ENCODE data around the gene VCAN. TPM values are rescaled to one million over a fixed set of nuclear protein-coding genes. Genes with fewer than 3 reads are reported as not detected.

The VCAN gene
- total RNA-seq (under 1 TPM; 0.24 to 0.33 TPM), polyA plus RNA-seq (not detected)

DNA sequence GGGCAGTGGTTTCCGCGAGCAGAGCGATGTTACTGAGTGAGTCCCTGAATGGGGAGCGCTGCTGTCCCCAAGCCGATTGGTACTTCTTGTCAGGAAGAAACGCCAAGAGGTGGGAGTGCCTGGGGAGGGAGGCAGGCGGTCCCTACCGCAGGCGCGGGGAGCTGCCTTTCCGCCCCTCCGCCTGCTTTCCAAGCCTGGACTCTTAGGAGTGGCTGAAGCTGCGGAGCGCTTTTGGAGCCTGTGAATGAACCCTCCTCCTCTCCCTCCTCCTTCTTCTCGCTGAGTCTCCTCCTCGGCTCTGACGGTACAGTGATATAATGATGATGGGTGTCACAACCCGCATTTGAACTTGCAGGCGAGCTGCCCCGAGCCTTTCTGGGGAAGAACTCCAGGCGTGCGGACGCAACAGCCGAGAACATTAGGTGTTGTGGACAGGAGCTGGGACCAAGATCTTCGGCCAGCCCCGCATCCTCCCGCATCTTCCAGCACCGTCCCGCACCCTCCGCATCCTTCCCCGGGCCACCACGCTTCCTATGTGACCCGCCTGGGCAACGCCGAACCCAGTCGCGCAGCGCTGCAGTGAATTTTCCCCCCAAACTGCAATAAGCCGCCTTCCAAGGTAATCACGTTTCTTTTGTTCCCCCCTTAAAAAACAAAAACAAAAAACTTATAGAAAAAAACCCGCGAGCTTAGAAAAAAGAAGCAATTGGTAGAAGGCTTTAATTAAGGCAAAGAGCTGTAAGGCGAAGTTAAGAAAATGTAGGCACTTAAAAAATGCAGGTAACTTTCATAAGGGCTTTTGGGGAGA lies at the start of gene VCAN:
VCAN (plus strand) TSS at position 340 of the 808 bp plus-strand sequence. CDS start 11,775 bp downstream, outside the sequence.
- POLR2A ChIA-PET, result no interaction called here
- no peaks in the 10 kb centered on the region for H3K9me3 ChIP-seq (ENCODE audit: low read length)
- Mint-ChIP-seq H3K27ac (peak within 1 kb of the TSS in 1 of 8 donors; percentile 12), H3K27me3 (peaks cover 60 to 90% of the 10 kb centered on the region in 2 donors), H3K9me3 (peaks cover 0 to 5% (median 0%) of the 10 kb centered on the region in 5 donors), H3K4me3 (peak within 1 kb of the TSS in 6 of 7 donors; percentile 25 to 83 (median 64)), H3K36me3 (no peaks in the 10 kb centered on the region), H3K4me1 (peaks cover 25 to 41% (median 33%) of the 10 kb centered on the region in 3 donors)
- no peak within 1 kb of the TSS for H3K4me3 ChIP-seq (ENCODE audit: low read length)
- H3K27ac ChIP-seq (ENCODE audit: low read depth, low read length), result no peak within 1 kb of the TSS
- H3K36me3 ChIP-seq (ENCODE audit: insufficient read depth, low read length), result no peaks in the 10 kb centered on the region
- no peak for DNase-seq
- CTCF ChIA-PET, result no interaction called here
- H3K4me1 ChIP-seq (ENCODE audit: insufficient read depth, low read length), result peaks cover 11% of the 10 kb centered on the region
- H3K27me3 ChIP-seq (ENCODE audit: insufficient read depth, low read length, poor library complexity, severe bottlenecking), result peaks cover 47% of the 10 kb centered on the region

- no peaks in the 10 kb centered on the region for H3K4me1 ChIP-seq (ENCODE audit: insufficient read depth, low read length)
- H3K4me1 Mint-ChIP-seq, result no peaks in the 10 kb centered on the region
- no peak overlapping the region for H3K27ac ChIP-seq (ENCODE audit: low read depth, low read length)
- ChIA-PET POLR2A (no interaction called here), CTCF (no interaction called here)
- H3K4me3 Mint-ChIP-seq, result no peak overlapping the region
- no peak for DNase-seq
- H3K27me3 Mint-ChIP-seq, result peaks cover 0 to 5% of the 10 kb centered on the region in 2 donors
- no peaks in the 10 kb centered on the region for H3K36me3 Mint-ChIP-seq
- no peak overlapping the region for H3K4me3 ChIP-seq (ENCODE audit: low read length)
- H3K36me3 ChIP-seq (ENCODE audit: insufficient read depth, low read length), result no peaks in the 10 kb centered on the region
- no peaks in the 10 kb centered on the region for H3K9me3 ChIP-seq (ENCODE audit: low read length)
- H3K27ac Mint-ChIP-seq, result no peak overlapping the region
- peaks cover 0 to 4% (median 0%) of the 10 kb centered on the region in 5 donors for H3K9me3 Mint-ChIP-seq
- no peaks in the 10 kb centered on the region for H3K27me3 ChIP-seq (ENCODE audit: insufficient read depth, low read length, poor library complexity, severe bottlenecking)
Measured at GRCh38 chr5:83422284-83422683, 49.3 kb upstream of the VCAN start.

DNA sequence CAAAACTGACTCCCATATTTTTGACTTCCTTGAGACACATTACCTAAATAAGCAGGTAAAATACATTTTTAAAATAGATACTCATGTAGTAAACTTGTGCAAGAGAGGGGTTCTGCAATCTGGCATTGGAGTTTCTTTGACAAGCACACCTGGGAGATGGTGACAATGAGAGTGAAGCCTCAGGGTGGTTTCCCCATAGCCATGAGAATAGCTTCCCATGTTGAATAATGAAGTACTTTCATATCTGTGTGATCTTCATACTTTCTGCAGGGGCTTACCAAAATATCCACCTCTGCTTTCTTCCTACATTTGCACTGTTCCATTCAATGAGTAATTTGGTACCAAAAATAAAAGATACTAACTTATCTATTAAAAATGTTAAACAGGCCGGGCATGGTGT lies 44.7 kb upstream of the VCAN start:
- POLR2A ChIA-PET, result no interaction called here
- Mint-ChIP-seq H3K27ac (no peak overlapping the region), H3K4me1 (no peaks in the 10 kb centered on the region), H3K27me3 (peaks cover 0 to 6% of the 10 kb centered on the region in 2 donors), H3K4me3 (no peak overlapping the region), H3K36me3 (no peaks in the 10 kb centered on the region), H3K9me3 (no peaks in the 10 kb centered on the region)
- Histone ChIP-seq H3K27me3 (ENCODE audit: insufficient read depth, low read length, poor library complexity, severe bottlenecking) (no peaks in the 10 kb centered on the region), H3K36me3 (ENCODE audit: insufficient read depth, low read length) (no peaks in the 10 kb centered on the region), H3K27ac (ENCODE audit: low read depth, low read length) (no peak overlapping the region), H3K4me3 (ENCODE audit: low read length) (no peak overlapping the region), H3K4me1 (ENCODE audit: insufficient read depth, low read length) (no peaks in the 10 kb centered on the region), H3K9me3 (ENCODE audit: low read length) (no peaks in the 10 kb centered on the region)
- DNase-seq, result no peak
- CTCF ChIA-PET, result interaction anchor here (1.3 kb wide), 1 partner anchor 19 kb away, joined by 4 read pairs; no protein-coding TSS in a partner anchor

DNA sequence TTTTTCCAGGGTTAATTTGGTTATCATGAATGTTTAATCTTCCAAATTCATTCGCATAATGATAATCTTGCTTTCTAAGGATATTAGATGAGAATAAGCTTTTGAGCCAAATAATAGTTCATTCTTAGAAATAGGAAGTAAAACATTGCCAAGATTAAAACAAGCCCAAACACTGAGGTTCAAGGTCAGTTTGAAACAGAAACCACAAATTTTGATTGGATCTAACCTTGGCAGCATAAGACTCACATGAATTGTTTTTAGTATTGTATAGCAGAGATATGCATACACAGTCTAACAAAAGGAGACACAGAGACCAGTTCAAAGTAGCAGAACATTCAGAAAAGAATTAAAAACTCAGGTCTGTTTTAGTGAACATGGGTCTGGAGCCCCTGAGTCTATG lies 43.4 kb upstream of the VCAN start:
- no peak overlapping the region for H3K4me3 Mint-ChIP-seq
- no peak for DNase-seq
- H3K36me3 ChIP-seq (ENCODE audit: insufficient read depth, low read length), result no peaks in the 10 kb centered on the region
- H3K27ac ChIP-seq (ENCODE audit: low read depth, low read length), result no peak overlapping the region
- ChIA-PET CTCF (no interaction called here), POLR2A (no interaction called here)
- H3K9me3 Mint-ChIP-seq, result no peaks in the 10 kb centered on the region
- H3K4me1 ChIP-seq (ENCODE audit: insufficient read depth, low read length), result no peaks in the 10 kb centered on the region
- no peaks in the 10 kb centered on the region for H3K27me3 ChIP-seq (ENCODE audit: insufficient read depth, low read length, poor library complexity, severe bottlenecking)
- no peak overlapping the region for H3K27ac Mint-ChIP-seq
- peaks cover 0 to 9% of the 10 kb centered on the region in 2 donors for H3K27me3 Mint-ChIP-seq
- no peaks in the 10 kb centered on the region for H3K36me3 Mint-ChIP-seq
- no peaks in the 10 kb centered on the region for H3K9me3 ChIP-seq (ENCODE audit: low read length)
- no peak overlapping the region for H3K4me3 ChIP-seq (ENCODE audit: low read length)
- no peaks in the 10 kb centered on the region for H3K4me1 Mint-ChIP-seq

DNA sequence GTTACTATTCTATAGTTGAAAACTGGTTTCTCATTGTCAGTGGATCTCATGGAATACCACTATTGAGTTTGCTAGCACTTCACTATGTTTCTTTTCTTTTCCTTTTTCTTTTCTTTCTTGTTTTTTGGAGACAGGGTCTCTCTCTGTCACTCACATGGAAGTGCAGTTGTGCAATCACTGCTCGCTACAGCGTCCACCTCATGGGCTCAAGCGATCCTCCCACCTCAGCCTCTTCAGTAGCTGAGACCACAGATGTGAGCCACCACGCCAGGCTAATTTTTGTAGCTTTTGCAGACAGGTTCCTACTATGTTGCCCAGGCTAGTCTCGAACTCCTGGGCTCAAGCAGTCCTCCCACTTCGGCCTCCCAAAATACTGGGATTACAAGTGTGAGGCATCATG lies 42.7 kb upstream of the VCAN start:
- DNase-seq, result no peak
- H3K4me3 ChIP-seq (ENCODE audit: low read length), result no peak overlapping the region
- no peaks in the 10 kb centered on the region for H3K36me3 Mint-ChIP-seq
- H3K27me3 ChIP-seq (ENCODE audit: insufficient read depth, low read length, poor library complexity, severe bottlenecking), result no peaks in the 10 kb centered on the region
- ChIA-PET POLR2A (no interaction called here), CTCF (no interaction called here)
- H3K4me1 Mint-ChIP-seq, result no peaks in the 10 kb centered on the region
- H3K4me1 ChIP-seq (ENCODE audit: insufficient read depth, low read length), result no peaks in the 10 kb centered on the region
- H3K4me3 Mint-ChIP-seq, result no peak overlapping the region
- no peaks in the 10 kb centered on the region for H3K9me3 Mint-ChIP-seq
- no peaks in the 10 kb centered on the region for H3K9me3 ChIP-seq (ENCODE audit: low read length)
- H3K27ac Mint-ChIP-seq, result no peak overlapping the region
- H3K27ac ChIP-seq (ENCODE audit: low read depth, low read length), result no peak overlapping the region
- H3K36me3 ChIP-seq (ENCODE audit: insufficient read depth, low read length), result no peaks in the 10 kb centered on the region
- H3K27me3 Mint-ChIP-seq, result peaks cover 0 to 12% of the 10 kb centered on the region in 2 donors

GRCh38 chr5:83430130-83431010 lies 41.2 kb upstream of the VCAN start:
- Mint-ChIP-seq H3K4me3 (no peak overlapping the region), H3K27ac (no peak overlapping the region), H3K36me3 (no peaks in the 10 kb centered on the region), H3K27me3 (peaks cover 0 to 12% of the 10 kb centered on the region in 2 donors), H3K9me3 (no peaks in the 10 kb centered on the region), H3K4me1 (no peaks in the 10 kb centered on the region)
- no peaks in the 10 kb centered on the region for H3K27me3 ChIP-seq (ENCODE audit: insufficient read depth, low read length, poor library complexity, severe bottlenecking)
- peak; percentile 3 to 46 (median 30) for DNase-seq
- no peak overlapping the region for H3K4me3 ChIP-seq (ENCODE audit: low read length)
- H3K4me1 ChIP-seq (ENCODE audit: insufficient read depth, low read length), result no peaks in the 10 kb centered on the region
- POLR2A ChIA-PET, result no interaction called here
- H3K27ac ChIP-seq (ENCODE audit: low read depth, low read length), result no peak overlapping the region
- CTCF ChIA-PET, result interaction anchor here (0.8 to 1.0 kb wide), 2 partner anchors 11 to 19 kb away, joined by 3 to 4 read pairs; no protein-coding TSS in a partner anchor
- H3K9me3 ChIP-seq (ENCODE audit: low read length), result no peaks in the 10 kb centered on the region
- no peaks in the 10 kb centered on the region for H3K36me3 ChIP-seq (ENCODE audit: insufficient read depth, low read length)

- POLR2A ChIA-PET, result no interaction called here
- no peaks in the 10 kb centered on the region for H3K9me3 ChIP-seq (ENCODE audit: low read length)
- no peak overlapping the region for H3K4me3 Mint-ChIP-seq
- no peaks in the 10 kb centered on the region for H3K36me3 Mint-ChIP-seq
- H3K9me3 Mint-ChIP-seq, result peaks cover 0 to 2% (median 0%) of the 10 kb centered on the region in 5 donors
- DNase-seq, result no peak
- no peak overlapping the region for H3K4me3 ChIP-seq (ENCODE audit: low read length)
- H3K27me3 Mint-ChIP-seq, result peaks cover 0 to 6% of the 10 kb centered on the region in 2 donors
- H3K27ac ChIP-seq (ENCODE audit: low read depth, low read length), result no peak overlapping the region
- no peaks in the 10 kb centered on the region for H3K4me1 Mint-ChIP-seq
- no peaks in the 10 kb centered on the region for H3K27me3 ChIP-seq (ENCODE audit: insufficient read depth, low read length, poor library complexity, severe bottlenecking)
- no peaks in the 10 kb centered on the region for H3K4me1 ChIP-seq (ENCODE audit: insufficient read depth, low read length)
- no peaks in the 10 kb centered on the region for H3K36me3 ChIP-seq (ENCODE audit: insufficient read depth, low read length)
- no peak overlapping the region for H3K27ac Mint-ChIP-seq
- CTCF ChIA-PET, result no interaction called here
Measured at GRCh38 chr5:83433891-83434290, 37.7 kb upstream of the VCAN start.

- Histone ChIP-seq H3K27ac (ENCODE audit: low read depth, low read length) (no peak overlapping the region), H3K36me3 (ENCODE audit: insufficient read depth, low read length) (no peaks in the 10 kb centered on the region), H3K4me1 (ENCODE audit: insufficient read depth, low read length) (no peaks in the 10 kb centered on the region), H3K4me3 (ENCODE audit: low read length) (no peak overlapping the region), H3K27me3 (ENCODE audit: insufficient read depth, low read length, poor library complexity, severe bottlenecking) (no peaks in the 10 kb centered on the region), H3K9me3 (ENCODE audit: low read length) (no peaks in the 10 kb centered on the region)
- DNase-seq, result no peak
- peaks cover 0 to 6% of the 10 kb centered on the region in 2 donors for H3K27me3 Mint-ChIP-seq
- no peaks in the 10 kb centered on the region for H3K36me3 Mint-ChIP-seq
- POLR2A ChIA-PET, result no interaction called here
- H3K4me3 Mint-ChIP-seq, result no peak overlapping the region
- no peak overlapping the region for H3K27ac Mint-ChIP-seq
- no peaks in the 10 kb centered on the region for H3K4me1 Mint-ChIP-seq
- CTCF ChIA-PET, result no interaction called here
- peaks cover 0 to 2% (median 0%) of the 10 kb centered on the region in 5 donors for H3K9me3 Mint-ChIP-seq
Measured at GRCh38 chr5:83434946-83435345, 36.6 kb upstream of the VCAN start.

Data from CD8-positive, alpha-beta memory T cell (primary cell).